Pulmonary artery endothelial cell (primary cell): ENCODE data around the gene LGMN. TPM values are rescaled to one million over a fixed set of nuclear protein-coding genes. Genes with fewer than 3 reads are reported as not detected.

Experiments
- DNase-seq: peaks from one replicate; pipeline ENCODE4 v3.0.0-alpha.2; 2011; ENCODE audit warnings: low read depth, low spot score
- total RNA-seq: library from RNA; depleted of rRNA; stranded (reverse); fragments of >200 nt; gene quantifications from 2 replicates; pipeline ENCODE4 v1.2.3, GENCODE V29; 2014

The LGMN gene
- total RNA-seq, 1 donor from 2014 or later: 74.0 TPM

DNA sequence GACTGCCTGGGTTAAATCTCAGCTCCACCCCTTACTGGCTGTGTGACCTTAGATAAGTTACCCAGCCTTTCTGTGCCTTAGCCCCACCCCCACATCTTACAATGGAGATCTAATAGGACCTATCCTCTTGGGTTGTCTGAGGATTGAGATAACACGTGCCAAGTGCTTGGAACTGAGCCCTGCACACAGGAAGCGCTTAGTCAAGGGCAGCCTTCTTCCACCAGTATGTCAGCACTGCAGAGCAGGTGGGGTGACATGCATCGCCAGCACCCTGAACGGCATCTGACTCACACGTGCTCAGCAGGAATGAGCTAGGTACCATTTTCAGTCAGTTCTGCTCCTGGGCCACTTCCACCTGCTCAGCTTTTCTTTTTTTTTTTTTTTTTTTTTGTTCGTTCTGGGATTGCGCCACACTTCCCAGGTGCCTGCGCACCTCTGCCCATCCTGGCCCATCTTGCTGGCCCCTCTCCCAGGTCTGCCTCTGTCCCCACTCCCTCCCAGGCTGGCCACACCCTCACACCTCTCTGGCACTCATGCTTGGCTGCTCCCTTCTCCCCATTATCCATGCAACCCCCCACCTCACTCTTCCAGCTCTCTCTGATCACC lies 19.6 kb downstream of the LGMN start:
- no peak for DNase-seq

DNA sequence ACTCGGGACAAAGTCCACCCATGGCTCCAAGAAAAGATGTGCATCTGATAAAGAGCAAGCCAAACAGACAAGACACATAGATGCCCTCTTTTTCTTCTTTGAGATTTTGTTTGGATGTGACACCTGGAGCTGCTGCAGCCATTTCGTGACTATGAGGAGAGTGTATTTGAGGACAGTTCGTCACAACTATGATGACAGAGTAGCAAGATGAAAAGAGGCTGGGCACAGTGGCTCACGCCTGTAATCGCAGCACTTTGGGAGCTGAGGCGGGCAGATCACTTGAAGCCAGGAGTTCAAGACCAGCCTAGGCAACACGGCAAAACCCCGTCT lies 21.5 kb downstream of the LGMN start:
- no peak for DNase-seq

GRCh38 chr14:92726135-92726932 lies 22.1 kb downstream of the LGMN start:
- DNase-seq: peak; percentile 88

DNA sequence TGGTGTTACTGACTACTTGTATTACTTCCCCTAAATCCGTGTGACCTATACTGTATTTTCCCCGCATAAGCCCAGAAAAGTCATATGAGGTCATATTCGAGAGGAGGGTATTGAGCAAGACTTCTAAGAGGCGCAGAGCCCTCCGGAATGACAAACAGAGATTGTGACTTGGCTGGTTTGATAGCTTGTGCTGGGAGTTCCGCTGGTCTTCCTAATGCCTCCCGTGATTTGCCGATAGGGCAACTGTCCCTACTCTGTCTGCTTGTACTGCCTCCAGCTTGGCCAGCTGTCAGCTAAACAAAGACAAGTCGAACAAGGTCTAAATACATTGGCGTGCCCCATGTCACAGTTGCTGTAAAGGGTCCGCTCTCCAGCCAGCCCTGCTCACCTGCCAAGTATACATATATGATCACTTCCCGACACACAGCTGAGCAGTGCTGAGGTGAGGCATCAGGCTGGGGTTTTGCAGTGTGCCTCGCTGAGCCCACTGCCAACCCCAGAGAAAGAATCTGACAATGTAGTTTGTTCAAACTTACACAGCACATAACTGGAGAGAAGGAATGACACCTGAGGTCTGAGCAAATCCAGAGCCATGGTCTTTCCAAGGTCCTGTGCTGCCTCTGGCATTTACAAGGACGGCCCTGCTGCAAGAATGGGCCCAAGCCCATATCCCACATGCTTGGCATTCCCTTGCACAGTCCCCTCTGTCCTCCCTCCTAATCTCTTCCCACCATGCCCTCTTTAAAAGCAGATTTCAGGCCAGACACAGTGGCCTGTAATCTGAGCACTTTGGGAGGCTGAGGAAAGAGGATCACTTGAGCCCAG lies 23.7 kb downstream of the LGMN start:
- no peak for DNase-seq

- no peak for DNase-seq
These were observed 28.5 kb downstream of the LGMN start for GRCh38 chr14:92719890-92720323.

- no peak for DNase-seq
These were observed 29.0 kb downstream of the LGMN start for GRCh38 chr14:92719421-92719820.

GRCh38 chr14:92718664-92719063 lies 29.8 kb downstream of the LGMN start:
- DNase-seq: no peak

- DNase-seq: no peak
These were observed 30.8 kb downstream of the LGMN start for GRCh38 chr14:92717571-92718042.

GRCh38 chr14:92716131-92716530 lies 32.3 kb downstream of the LGMN start:
- DNase-seq: no peak

- DNase-seq: peak; percentile 35
These were observed 33.6 kb downstream of the LGMN start for GRCh38 chr14:92714739-92715307.

GRCh38 chr14:92712654-92713051 lies 35.8 kb downstream of the LGMN start:
- DNase-seq: no peak

- no peak for DNase-seq
These were observed 36.3 kb downstream of the LGMN start for GRCh38 chr14:92711976-92712653.

DNA sequence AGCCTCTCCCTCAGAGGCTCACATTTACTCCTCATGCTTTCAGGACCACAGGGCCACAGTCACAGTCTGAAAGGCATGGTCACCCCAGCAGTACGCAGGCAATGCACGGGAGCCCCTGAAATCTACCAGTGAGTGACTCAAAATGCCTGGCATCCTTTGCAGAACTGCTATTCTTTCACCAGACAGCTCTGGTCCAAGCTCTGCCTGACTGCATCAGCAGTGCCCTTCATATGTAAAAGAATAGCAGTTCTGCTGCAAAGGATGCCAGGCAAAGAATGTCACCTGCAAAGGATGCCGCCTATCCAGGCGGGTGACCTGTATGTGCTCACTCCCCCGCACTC lies 38.5 kb downstream of the LGMN start:
- no peak for DNase-seq

DNA sequence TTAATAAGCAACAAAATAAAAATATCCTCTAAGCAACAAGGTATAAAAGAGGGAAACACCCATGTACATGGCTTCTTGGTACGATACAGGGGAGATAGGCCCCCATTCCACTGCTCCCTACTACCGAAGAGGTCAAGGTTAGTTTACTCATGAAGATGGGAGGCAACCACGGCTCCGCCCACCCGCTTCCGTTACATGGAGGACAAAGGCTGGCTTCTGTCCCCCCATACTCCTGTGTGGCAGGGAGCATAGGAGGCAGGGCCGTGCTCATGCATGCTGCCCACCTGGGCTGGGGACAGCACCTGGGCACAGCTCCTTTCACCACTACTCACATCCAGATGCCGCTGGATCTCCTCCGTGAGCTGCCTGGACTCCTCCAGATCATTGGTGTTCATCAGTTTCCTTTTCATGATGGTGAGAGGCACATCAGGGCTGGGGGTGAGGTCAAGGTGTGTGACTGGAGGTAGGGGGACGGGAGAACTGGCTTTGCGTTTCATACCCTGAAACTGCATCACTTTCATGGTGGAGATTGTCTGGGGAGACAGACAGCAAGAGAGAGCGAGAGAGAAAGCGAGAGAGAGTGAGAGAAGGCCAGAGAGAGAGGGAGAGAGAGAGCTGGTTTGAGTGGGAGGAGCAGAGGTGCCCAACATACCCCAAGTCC lies 39.0 kb downstream of the LGMN start:
- no peak for DNase-seq

GRCh38 chr14:92706386-92706785 lies 42.0 kb downstream of the LGMN start:
- DNase-seq: no peak

GRCh38 chr14:92704821-92705220 lies 43.6 kb downstream of the LGMN start:
- no peak for DNase-seq

GRCh38 chr14:92704036-92704804 lies 44.2 kb downstream of the LGMN start:
- no peak for DNase-seq

- DNase-seq: no peak
These were observed 44.9 kb downstream of the LGMN start for GRCh38 chr14:92703516-92703915.

DNA sequence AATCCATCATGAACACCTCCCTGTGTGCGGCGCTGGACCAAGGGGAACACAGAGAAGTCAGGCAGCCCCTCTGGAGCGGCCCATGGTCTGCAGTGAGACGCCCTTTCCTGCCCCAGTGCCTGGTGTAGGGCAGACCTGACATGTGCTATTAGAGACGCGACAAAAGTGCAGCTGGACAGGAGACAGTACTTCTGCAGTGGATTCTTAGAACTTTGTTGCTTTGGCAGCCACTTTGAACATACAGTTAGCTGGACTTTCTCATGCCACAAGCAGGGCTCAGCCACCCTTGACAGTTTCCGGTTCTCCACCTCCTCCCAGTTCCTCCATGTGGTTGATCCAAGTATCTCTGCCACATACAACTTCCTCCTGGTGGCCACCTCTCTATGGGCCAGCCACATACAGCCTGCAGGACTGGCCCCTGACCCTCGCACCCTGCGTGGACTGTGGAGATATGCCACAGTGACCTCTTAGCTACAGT lies 45.9 kb downstream of the LGMN start:
- DNase-seq: no peak

GRCh38 chr14:92701826-92702225 lies 46.6 kb downstream of the LGMN start:
- DNase-seq: no peak
